OCI-LY3 (cell line): Measurements from ENCODE around the gene OR2AE1.

Experiments used
- H2AFZ ChIP-seq: fragments of 200-600, 300-600 bp; shearing (Covaris generic); 2 replicates; pipeline ENCODE4 v1.6.0; 2014; ENCODE audit warnings: antibody characterized with exemption, low read depth, low read length
- H3K27ac ChIP-seq: fragments of 200-600, 300-600 bp; sonication (generic); 2 replicates; pipeline ENCODE4 v1.5.1; 2014; ENCODE audit warnings: mild to moderate bottlenecking, low read length, moderate library complexity, mixed read lengths
- H3K27me3 ChIP-seq: fragments of 200-600, 300-600 bp; sonication (generic); 2 replicates; pipeline ENCODE4 v1.6.1; 2014; ENCODE audit warnings: low read depth, low read length, mixed read lengths
- H3K36me3 ChIP-seq: fragments of 200-600, 300-600 bp; sonication (generic); replicated peaks from 2 replicates; pipeline ENCODE3; 2014; ENCODE audit warnings: low read depth, low read length, mixed read lengths
- H3K4me1 ChIP-seq: fragments of 300-600, 200-600 bp; sonication (generic); 2 replicates; pipeline ENCODE4 v1.6.1; 2014; ENCODE audit warnings: low read length, mixed read lengths
- H3K4me2 ChIP-seq: fragments of 200-600, 300-600 bp; sonication (generic); 2 replicates; pipeline ENCODE4 v1.6.1; 2014; ENCODE audit warnings: low read length, mixed read lengths
- H3K4me3 ChIP-seq: fragments of 300-600, 200-600 bp; sonication (generic); 2 replicates; pipeline ENCODE4 v1.5.1; 2014; ENCODE audit warnings: antibody characterized with exemption, mild to moderate bottlenecking, low read length, moderate library complexity
- H3K79me2 ChIP-seq: fragments of 300-600, 200-600 bp; shearing (Covaris generic); 2 replicates; pipeline ENCODE4 v1.6.1; 2014; ENCODE audit warnings: mild to moderate bottlenecking, low read length, mixed read lengths
- H3K9ac ChIP-seq: fragments of 300-600, 200-600 bp; shearing (Covaris generic); 2 replicates; pipeline ENCODE4 v1.6.0; 2014; ENCODE audit warnings: mild to moderate bottlenecking, low read length, moderate library complexity
- H3K9me3 ChIP-seq: fragments of 200-600, 300-600 bp; shearing (Covaris generic); 2 replicates; pipeline ENCODE4 v1.6.1; 2014; ENCODE audit warnings: low read length, mixed read lengths; ENCODE audit not compliant: insufficient read depth
- H4K20me1 ChIP-seq: fragments of 200-600, 300-600 bp; sonication (generic); 2 replicates; pipeline ENCODE4 v1.6.1; 2016; ENCODE audit warnings: low read length, mixed read lengths; ENCODE audit not compliant: insufficient read depth
- CTCF ChIP-seq: fragments of 200-600, 300-600 bp; sonication (generic); IDR thresholded peaks from 2 replicates; pipeline ENCODE4 v1.5.1; 2014; ENCODE audit warnings: antibody characterized with exemption, low read length, low read depth
- EZH2phosphoT487 ChIP-seq: fragments of 200-600 bp; shearing (Covaris generic); IDR thresholded peaks from 2 replicates; pipeline ENCODE4 v1.6.1; 2018; ENCODE audit warnings: antibody characterized with exemption, mixed run types, low read depth

Gene OR2AE1

DNA sequence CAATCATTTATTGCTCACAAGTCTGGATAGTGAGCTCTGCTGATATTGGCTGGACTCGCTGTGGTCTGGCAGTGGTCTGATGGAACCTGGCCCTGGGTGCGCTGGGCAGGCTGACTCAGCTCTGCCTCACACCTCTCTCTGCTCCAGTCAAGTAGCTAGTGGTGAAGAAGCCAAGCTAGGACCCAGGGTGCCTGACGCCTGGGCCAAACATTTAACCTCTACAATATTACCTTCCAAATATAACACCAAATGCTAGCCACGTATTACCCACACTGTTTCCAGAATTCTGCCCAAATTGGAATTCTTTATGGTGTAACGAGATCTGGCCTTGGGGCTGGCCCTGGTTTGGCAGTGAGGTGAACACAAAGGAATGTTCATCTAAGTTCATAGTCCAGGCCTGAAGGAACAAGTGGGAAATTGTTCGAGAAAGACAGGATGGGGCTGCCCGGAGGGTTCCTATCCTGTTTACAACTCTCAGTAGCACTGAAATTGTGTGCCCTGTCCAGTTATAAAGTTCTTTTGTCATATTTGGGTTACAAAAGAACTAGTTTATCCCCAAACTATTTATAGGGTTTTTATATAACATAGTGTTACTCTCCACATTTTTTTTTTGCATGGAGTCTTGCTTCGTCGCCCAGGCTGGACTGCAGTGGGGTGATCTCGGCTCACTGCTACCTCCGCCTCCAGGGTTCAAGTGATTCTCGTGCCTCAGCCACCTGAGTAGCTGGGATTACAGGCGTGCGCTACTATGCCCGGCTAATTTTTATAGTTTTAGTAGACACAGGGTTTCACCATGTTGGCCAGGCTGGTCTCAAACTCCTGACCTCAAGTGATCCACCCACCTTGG, 16.3 kb downstream of the OR2AE1 start:
- H4K20me1 ChIP-seq: no peaks in the 10 kb centered on the region
- peaks cover 28% of the 10 kb centered on the region for H3K27me3 ChIP-seq
- H3K27ac ChIP-seq: no peak overlapping the region
- H3K4me1 ChIP-seq: no peaks in the 10 kb centered on the region
- H2AFZ ChIP-seq: no peak overlapping the region
- H3K4me3 ChIP-seq: no peak overlapping the region
- H3K36me3 ChIP-seq: no peaks in the 10 kb centered on the region
- no peak overlapping the region for H3K9ac ChIP-seq
- no peaks in the 10 kb centered on the region for H3K79me2 ChIP-seq
- no peak overlapping the region for H3K4me2 ChIP-seq
- TF ChIP-seq EZH2phosphoT487 (no peak), CTCF (no peak)
- H3K9me3 ChIP-seq: no peaks in the 10 kb centered on the region

- TF ChIP-seq CTCF (no peak), EZH2phosphoT487 (no peak)
- no peaks in the 10 kb centered on the region for H3K9me3 ChIP-seq
- peaks cover 16% of the 10 kb centered on the region for H3K27me3 ChIP-seq
- H3K4me2 ChIP-seq: no peak overlapping the region
- no peak overlapping the region for H2AFZ ChIP-seq
- H3K36me3 ChIP-seq: no peaks in the 10 kb centered on the region
- no peak overlapping the region for H3K27ac ChIP-seq
- no peaks in the 10 kb centered on the region for H3K79me2 ChIP-seq
- no peaks in the 10 kb centered on the region for H3K4me1 ChIP-seq
- no peaks in the 10 kb centered on the region for H4K20me1 ChIP-seq
- H3K4me3 ChIP-seq: no peak overlapping the region
- H3K9ac ChIP-seq: no peak overlapping the region
Measured at GRCh38 chr7:99855236-99855635, 21.6 kb downstream of the OR2AE1 start.

GRCh38 chr7:99848420-99849216, 28.2 kb downstream of the OR2AE1 start:
- no peaks in the 10 kb centered on the region for H3K9me3 ChIP-seq
- H3K79me2 ChIP-seq: no peaks in the 10 kb centered on the region
- H4K20me1 ChIP-seq: no peaks in the 10 kb centered on the region
- H3K4me2 ChIP-seq: no peak overlapping the region
- peaks cover 20% of the 10 kb centered on the region for H3K27me3 ChIP-seq
- no peak overlapping the region for H3K4me3 ChIP-seq
- H3K4me1 ChIP-seq: no peaks in the 10 kb centered on the region
- no peaks in the 10 kb centered on the region for H3K36me3 ChIP-seq
- no peak overlapping the region for H3K27ac ChIP-seq
- H2AFZ ChIP-seq: no peak overlapping the region
- no peak overlapping the region for H3K9ac ChIP-seq
- no peak for TF ChIP-seq CTCF
- TF ChIP-seq EZH2phosphoT487: no peak

DNA sequence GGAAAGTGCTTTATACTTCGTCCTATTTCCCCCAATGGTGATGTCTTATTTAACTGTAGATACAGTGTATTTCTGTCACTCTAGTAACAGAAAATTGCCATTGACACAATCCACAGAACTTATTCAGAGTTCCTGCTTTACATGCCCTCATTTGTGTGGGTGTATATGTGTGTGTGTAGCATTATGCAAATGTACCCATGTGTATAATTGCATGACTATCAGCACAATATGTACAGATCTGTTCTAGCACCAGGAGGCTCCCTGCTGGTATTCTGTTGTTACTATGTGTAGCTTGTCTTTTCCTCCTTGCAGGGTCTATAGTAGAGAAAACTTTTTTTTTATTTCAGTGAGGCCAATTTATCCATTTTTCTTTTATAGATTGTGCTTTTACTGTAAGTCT, 32.5 kb downstream of the OR2AE1 start:
- no peak overlapping the region for H3K9ac ChIP-seq
- peaks cover 25% of the 10 kb centered on the region for H3K27me3 ChIP-seq
- H3K4me2 ChIP-seq: no peak overlapping the region
- no peaks in the 10 kb centered on the region for H3K36me3 ChIP-seq
- no peak for TF ChIP-seq CTCF
- TF ChIP-seq EZH2phosphoT487: no peak
- H3K79me2 ChIP-seq: no peaks in the 10 kb centered on the region
- H3K27ac ChIP-seq: no peak overlapping the region
- no peak overlapping the region for H3K4me3 ChIP-seq
- H4K20me1 ChIP-seq: no peaks in the 10 kb centered on the region
- no peaks in the 10 kb centered on the region for H3K9me3 ChIP-seq
- H3K4me1 ChIP-seq: no peaks in the 10 kb centered on the region
- H2AFZ ChIP-seq: no peak overlapping the region
